Measurements from ENCODE around the gene RAPGEF1.

DNA sequence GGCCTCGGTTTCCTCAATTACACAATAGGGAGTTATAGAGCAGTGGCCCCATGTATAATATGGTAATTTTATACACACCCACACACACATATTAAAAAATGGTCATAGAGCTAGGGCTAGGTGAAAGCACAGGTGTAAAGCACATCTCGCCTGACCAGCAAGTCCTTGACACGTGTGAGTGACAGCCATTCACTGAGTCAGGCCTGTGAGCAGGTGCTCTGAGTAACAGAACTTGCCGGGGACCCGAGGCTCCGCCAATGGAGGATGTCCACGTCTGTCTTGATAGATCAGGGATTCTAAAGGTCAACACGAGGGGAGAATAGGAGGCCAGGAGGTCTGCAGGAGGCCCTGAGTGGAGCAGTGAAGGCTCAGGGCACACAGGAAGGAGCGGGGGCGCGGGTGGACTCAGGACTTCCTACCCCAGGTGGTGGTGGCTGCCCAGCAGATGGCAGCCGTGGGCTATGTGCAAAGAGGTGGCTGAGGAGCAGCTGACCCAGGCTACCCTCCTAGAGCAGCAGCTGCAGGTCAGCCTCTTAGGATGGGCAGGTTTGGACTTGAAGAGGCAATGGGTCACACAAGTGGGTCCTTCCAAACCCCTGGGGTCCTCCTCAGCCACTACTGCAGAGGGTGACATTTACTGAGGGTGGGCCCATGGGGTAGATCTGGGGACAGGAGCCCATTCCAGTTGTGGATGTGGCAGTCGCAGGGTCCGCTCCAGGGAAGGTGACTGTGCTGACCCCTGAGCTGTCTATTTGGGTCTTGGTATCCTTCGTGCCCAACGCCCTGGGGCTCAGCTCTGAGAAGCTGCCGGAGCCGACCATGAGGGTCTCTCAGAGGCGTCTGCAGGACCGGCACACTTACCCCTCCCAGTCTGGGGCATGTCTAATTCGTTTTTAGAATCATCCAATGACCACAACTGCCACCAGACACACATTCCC lies 148.7 kb downstream of the RAPGEF1 start:
- no peak for TF ChIP-seq POLR2AphosphoS5 (IDR thresholded peaks at IDR 0.05; ENCODE audit: low read depth, low read length)
- TF ChIP-seq TAF1 (IDR thresholded peaks at IDR 0.05; ENCODE audit: borderline replicate concordance, insufficient read depth, low read length) = no peak
